Stimulated activated CD8-positive, alpha-beta memory T cell treated with anti-CD3 and anti-CD28 coated beads, Interleukin-15, amount 100 ng/mL, for 4 hours (primary cell): ENCODE data around the gene C9orf85.
A peak's percentile ranks its signal among the peaks of the same experiment; 100 is the strongest.
"Not testable (repeated sequence)": the region's sequence is repeated elsewhere in the genome, so short reads cannot be mapped to it uniquely, and the experiment has no call there.

Source experiments
- DNase-seq, 2 donors: peaks; one replicate each; pipeline ENCODE4 v3.0.0-alpha.2; 2020; ENCODE audit warnings: low read depth in 2 of 2

Gene C9orf85, protein sequence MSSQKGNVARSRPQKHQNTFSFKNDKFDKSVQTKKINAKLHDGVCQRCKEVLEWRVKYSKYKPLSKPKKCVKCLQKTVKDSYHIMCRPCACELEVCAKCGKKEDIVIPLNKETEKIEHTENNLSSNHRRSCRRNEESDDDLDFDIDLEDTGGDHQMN

DNA sequence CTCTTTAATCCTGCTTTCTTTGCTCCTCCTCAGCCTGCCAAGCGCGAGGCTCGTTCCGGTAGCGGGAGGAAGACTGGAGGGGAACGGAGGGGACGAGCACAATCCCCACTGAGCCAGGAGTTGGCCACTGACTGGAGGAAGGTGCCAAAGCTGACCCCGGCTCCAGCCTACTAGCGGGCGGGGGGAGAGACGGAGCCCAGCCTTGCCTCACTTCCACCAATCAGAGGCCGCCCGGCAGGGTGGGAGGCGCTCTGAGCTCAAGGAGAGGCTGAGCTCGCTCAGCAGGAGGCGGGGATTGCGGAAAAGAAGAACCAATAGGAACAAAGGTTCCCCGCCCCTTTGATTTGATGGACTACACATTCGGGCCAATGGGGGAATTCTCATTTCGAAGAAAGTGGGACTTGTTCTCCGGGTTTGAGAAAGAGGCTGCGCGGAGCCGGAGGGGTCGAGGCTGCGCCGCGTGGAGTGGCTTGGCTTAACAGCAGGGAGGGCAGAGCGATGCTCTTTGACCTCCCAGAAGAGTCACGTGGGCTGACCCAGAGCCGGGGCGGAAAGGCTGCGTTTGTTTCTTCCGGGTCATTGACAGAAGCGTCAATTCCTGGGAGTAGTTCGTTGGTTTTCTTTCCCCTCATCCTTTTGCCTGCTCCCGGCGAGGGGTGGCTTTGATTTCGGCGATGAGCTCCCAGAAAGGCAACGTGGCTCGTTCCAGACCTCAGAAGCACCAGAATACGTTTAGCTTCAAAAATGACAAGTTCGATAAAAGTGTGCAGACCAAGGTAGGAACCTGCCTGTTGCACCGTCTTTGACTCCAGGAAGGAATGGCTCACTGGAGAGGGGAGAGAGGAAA lies at the start of gene C9orf85, which contains the start of gene ABHD17B:
Gene C9orf85 (plus strand): TSS at position 579 of the 847 bp plus-strand sequence. CDS start 96 bp downstream, at position 675.
Gene ABHD17B (minus strand): TSS at position 133 of the 847 bp plus-strand sequence. CDS start 36,113 bp downstream, outside the sequence.
- peak; percentile 92 to 93 for DNase-seq

DNA sequence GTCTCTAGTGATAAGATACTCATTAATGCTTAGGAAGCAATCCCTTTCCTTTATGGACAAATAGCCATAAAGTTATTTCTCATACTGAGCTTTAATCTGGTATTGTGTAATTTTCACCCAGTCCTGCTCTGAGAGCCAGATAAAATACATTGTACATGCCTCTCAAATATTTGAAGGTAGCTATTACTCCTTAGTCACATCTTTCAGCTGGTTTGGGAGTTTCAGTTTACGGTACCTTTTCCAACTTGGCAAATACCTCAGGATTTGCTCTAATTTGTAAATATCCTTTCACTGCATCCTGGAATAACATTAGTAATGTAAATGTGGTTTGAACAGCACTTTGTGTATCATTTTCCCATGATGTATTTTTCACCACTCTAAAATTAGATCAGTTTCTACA lies 47.8 kb upstream of the C9orf85 start:
- no peak for DNase-seq

DNA sequence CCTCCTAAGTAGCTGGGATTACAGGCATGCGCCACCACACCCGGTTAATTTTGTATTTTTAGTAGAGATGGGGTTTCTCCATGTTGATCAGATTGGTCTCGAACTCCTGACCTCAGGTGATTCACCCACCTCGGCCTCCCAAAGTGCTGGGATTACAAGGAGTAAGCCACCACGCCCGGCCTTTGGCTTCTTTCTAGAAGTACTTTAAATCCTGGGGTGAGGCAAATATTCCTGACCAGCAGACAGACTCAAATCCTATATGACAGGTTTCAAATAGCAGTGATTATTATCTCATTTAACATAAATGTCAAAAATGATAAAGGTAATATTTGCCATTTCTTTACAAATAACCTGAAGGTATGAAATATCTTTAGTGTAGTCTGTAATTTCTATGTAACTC lies 36.1 kb upstream of the C9orf85 start:
- no peak for DNase-seq

DNA sequence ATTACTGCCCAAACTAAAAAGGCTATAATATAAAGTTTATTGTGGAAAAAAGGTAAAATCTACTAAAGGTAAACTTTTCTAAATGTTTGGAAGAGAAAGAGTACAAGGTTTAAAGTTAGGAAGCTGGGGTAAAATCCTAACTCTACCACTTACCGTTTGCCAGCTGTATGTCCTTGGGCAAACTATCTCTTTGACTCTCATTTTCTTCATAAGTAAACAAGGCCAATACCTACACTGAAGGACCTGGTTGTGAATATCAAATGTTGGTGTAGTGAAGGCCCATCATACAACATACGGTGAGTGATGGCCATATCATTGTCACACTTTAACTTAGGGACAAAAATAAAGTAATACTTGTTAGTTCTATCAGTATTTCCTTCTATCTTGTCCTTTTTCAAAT lies 35.3 kb upstream of the C9orf85 start:
- no peak for DNase-seq

DNA sequence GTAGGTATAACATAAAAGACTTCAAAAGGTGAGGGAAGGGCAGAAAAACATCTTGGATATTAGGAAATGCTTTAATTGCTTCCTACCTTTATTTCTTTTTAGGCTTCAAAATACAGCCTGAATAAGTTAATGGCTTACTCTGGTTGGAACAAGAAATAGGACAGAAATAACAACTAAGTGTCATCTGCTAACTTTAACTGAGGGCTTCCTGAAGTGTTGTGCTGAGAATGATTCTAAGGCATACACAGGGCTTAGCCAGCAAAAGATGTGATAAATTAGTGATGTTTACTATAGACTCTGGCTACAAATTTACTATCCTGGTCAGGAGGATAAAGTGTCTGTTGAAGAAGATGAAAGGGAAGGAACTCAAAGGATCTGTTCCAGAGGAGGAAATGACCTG lies 34.6 kb upstream of the C9orf85 start:
- no peak for DNase-seq

DNA sequence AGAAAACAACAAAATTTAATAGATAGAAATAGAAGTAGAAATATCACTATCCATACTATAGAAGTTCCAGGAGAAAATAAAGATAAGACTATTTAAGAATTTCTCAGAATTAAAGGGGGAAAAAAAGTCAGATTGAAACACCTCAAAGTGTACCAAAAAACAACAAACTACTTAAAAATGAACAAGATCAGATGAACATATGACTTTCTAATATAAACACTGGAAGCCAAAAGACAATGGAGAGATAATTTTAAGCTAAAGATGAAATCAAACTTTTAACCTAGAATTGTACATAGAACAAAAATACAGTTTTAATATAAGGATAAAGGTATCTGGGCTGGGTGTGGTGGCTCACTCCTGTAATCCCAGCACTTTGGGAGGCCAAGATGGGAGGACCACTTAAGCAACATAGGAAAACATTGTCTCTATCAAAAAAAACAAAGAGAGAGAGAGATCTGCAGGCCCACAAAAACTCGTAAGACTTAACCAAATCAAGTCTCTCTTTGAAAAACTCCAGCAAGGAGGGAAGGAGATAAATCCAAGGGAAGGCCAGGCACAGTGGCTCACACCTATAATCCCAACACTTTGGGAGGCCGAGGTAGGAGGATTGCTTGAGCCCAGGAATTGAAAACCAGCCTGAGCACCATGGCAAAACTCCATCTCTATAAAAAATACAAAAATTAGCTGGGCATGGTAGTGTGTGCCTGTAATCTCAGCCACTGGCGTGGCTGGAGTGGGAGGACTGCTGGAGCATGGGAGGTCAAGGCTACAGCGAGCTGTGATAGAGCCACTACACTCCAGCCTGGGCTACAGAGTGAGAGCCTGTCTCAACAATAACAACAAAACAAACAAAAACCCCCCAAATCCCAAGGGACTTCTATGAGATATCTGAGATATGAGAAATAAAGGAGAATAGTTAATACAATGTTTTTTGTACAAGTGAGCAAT lies 32.8 kb upstream of the C9orf85 start:
- DNase-seq, result no peak

DNA sequence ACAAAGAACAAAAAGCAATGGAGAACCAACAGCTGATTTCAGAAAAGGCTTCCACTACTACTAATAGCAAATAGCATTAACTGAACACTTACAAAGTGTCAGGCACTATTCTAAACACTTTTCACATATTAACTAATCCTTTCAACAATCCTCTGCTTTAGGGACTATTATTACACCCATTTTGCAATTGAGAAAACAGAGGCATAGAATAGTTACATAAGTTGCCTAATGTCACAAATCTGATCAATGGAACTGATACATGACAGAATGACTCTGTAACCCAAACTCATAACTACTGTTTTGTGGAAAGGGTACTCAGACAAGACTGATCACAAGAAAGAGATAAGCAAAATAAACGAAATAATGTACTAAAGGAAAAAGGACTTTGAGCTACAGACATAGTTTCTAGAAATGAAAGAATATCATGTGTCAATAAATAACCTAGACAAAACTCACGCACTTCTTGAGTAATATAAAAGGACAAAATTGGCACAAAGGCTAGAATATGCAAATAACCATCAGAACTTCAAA lies 31.7 kb upstream of the C9orf85 start:
- DNase-seq, result no peak

DNA sequence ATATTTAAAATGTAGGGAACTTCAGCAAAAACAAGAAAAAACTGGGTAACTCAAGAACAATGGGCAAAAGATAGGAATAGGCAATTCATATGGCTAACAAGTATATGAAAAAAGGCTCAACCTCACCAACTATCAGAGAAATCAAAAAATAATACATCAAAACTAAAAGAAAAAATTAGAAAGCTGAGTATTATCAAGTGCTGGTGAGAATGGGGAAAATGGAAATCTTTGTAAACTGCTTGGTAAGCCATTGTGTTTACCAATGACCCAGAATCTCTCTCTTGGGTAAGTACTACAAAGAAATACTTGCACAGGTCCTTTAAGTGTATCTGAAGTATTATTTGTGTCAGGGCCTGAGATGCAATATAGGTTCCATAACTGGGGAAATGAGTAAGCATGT lies 27.4 kb upstream of the C9orf85 start:
- DNase-seq, result no peak

DNA sequence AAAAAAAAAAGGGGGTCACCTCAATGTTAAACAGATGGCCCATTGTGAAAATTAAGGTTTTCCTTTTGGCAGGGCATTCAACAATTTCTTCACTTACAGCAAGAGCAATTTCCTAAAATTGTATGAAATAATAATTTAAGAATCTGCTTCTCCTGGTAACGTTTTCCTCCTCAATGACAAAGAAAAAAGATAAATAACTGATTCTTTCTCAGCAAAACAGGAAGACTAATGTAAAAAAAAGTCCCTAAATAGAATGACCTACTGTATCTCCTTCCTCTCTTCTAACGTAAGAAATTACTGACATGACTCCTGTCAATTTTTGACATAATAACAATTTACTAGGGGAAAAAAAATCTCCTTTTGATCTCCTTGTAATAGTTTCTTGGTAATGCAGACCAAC lies 26.0 kb upstream of the C9orf85 start:
- DNase-seq, result no peak

DNA sequence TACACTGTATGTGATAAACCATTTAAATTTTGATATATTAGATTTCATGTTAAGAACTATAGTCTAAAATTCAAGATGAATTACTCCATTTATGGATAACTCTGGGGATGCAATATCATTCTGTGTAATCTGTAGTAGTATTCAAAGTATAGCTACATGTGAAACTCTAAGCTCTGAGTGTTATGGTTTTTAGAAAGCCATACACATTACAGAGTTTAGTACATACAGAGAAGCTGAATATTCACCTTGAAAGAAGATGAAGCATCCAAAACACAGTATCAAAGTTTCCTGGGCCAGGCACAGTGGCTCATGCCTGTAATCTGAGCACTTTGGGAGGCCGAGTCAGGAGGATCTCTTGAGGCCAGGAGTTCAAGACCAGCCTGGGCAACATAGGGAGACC lies 25.4 kb upstream of the C9orf85 start:
- DNase-seq, result no peak

DNA sequence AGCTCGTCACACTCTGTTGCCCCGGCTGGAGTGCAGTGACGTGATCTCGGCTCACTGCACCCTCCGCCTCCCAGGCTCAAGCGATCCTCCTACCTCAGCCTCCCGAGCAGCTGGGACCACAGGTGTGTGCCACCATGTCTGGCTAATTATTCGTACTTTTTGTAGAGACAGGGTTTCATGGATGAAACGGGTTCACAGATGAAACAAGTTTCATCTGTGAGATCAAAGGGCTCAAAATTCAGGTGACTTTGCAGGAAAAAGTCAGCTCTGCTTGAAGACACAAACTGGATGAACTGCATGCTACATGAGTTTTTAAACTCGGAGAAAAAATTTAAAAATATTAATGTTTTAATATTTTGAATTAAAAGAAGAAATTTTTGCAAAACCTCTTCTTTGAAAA lies 24.9 kb upstream of the C9orf85 start:
- no peak for DNase-seq

DNA sequence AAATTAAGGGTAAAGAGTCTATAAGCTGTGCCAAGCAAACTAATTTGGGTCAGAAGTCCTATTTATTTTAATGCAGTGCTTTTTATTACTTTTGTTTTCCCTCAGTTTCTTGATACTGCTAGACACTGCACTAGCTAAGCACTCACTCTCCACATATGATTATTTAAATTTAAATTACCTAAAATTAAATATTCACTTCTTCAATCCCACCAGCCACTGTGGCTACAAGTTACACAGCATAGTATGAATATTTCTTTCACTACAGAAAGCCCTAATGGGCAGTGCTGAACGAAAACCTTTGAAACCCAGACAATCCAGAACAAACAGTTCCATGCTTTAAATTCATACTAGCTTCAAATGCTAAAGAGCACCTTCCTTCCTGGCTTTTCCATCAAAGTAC lies 24.1 kb upstream of the C9orf85 start:
- DNase-seq, result no peak

DNA sequence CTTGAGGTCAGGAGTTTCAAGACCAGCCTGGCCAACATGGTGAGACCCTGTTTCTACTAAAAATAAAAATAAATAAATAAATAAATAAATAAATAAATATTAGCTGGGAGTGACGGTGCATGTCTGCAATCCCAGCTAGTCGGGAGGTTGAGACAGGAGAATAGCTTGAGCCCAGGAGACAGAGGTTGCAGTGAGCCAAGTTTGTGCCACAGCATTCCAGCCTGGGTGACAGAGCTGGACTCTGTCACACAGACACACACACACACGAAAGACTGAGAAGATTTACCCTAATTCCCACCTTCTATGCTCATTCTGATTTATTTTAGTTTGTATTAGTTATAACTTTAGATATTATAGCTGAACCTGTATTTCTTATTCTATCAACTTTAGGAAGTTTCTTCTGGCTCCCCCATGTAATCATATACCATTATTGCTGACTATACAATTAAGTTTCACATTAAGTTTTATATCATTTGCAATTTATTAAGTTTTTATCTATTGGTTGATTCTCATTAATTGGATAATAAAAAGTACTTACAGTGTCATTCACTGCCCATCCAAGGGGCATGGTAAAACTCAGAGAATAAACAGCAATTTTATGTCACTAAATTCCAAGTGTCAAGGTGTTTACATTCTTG lies 21.3 kb upstream of the C9orf85 start:
- DNase-seq, result no peak

DNA sequence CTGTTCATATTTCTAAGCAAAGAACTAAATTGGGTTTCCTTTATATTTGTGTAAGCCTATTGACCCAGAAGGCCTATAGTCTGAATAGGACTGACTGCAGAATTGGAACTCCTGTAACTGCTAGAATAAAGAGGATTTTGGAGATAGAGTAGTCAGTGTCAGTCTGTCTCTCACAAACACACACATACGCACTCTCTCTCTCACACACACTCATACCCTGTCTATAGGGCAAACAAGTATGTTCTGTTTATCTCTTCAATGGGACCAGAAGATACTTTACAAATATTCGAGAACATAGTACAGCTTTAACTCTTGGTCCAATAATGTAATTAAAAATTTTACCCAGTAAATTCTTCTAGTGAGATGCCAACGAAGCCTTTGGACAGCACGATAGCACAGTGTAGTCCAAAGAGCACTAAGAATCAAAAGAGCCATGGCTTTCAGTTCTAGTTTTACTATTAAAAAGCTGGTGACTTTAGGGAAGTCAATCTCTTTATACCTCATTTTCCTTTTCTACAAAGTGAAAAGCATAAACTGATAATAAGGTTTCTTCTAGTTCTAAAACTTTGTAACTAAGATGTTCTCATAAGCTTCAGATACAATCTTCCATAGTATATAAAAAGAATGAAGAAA lies 19.8 kb upstream of the C9orf85 start:
- DNase-seq, result no peak

DNA sequence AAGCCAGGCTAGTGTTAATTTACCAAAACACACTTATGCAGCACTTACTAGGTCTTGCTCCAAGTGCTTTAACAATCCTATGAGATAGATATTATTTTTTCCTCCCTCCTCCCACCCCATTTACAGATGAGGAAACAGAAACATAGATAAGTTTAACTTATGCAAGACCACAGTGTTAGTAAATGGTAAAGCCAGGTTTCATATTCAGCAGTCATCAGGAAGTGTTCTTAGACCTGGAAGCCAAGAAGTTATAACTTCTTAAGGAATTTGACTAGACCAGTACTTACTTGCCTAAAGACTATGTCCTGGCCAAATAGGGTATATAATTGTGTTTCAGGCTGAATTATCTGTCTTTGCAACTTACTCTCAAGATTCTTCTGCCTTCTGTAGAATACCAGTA lies 16.3 kb upstream of the C9orf85 start:
- DNase-seq, result no peak

DNA sequence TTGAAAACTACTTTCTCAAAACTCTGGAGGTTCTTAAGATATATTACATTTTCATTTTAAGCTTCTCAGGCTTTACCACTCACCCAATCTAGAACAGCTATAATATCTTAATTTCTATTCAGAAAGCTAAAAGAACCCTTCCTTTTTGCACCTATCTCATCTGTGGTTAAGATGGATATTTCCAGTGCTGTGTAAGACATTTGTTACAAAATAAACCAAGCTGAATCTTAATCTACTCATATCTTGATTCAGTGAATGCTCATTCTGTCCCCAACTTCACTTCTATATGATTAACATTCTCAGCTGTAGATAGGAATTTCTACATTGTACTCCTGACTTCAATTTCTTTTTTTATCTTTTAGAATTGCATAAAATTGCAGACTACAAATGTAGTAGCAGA lies 15.5 kb upstream of the C9orf85 start:
- no peak for DNase-seq

DNA sequence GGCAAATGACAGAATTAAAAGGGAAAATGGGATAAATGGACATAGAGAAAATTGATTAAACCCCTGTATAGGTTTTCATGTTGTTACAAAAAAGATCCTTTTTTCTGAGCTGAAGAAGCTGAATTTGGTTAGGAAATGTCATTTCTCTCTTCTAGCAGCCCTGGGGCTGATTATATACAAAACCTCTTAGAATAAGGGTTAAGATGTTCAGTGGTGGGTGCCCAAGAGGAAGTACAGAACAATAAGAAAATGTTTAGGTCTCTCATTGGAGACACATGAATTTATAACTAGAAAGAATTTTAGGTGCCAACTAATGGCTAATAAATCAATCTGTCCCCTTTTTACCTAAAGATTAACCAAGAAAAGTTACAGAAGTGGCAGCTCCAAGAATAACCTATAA lies 14.7 kb upstream of the C9orf85 start:
- DNase-seq, result no peak

DNA sequence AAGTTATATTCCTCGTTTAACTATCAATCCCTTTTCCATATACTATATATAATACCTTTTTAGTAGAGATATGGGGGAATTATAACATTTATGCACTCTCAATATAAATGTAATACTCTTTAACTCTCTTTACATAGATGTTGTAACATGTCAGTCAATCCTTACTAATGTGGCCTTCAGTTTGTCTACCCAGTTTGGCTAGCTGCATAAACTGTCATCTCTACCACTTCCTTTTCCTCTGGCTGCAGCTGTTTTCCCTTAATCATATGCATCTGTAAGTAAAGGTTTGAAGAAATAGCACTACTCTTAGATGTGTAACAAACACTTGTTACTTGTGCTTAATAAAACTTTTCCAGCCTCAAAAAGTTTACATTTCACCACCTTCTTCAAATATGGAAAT lies 13.9 kb upstream of the C9orf85 start:
- DNase-seq, result no peak

DNA sequence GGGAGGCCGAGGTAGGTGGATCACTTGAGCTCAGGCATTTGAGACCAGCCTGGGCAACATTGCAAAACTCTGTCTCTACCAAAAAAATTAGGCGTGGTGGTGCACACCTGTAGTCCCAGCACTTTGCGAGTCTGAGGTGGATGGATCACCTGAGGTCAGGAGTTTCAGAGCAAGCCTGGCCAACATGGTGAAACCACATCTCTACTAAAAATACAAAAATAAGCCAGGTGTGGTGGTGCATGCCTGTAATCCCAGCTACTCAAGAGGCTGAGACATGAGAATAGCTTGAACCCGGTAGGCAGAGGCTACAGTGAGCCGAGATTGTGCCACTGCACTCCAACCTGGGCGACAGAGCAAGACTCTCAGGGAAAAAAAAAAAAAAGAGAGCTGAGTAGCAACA lies 12.7 kb upstream of the C9orf85 start:
- DNase-seq, result not testable (repeated sequence)

DNA sequence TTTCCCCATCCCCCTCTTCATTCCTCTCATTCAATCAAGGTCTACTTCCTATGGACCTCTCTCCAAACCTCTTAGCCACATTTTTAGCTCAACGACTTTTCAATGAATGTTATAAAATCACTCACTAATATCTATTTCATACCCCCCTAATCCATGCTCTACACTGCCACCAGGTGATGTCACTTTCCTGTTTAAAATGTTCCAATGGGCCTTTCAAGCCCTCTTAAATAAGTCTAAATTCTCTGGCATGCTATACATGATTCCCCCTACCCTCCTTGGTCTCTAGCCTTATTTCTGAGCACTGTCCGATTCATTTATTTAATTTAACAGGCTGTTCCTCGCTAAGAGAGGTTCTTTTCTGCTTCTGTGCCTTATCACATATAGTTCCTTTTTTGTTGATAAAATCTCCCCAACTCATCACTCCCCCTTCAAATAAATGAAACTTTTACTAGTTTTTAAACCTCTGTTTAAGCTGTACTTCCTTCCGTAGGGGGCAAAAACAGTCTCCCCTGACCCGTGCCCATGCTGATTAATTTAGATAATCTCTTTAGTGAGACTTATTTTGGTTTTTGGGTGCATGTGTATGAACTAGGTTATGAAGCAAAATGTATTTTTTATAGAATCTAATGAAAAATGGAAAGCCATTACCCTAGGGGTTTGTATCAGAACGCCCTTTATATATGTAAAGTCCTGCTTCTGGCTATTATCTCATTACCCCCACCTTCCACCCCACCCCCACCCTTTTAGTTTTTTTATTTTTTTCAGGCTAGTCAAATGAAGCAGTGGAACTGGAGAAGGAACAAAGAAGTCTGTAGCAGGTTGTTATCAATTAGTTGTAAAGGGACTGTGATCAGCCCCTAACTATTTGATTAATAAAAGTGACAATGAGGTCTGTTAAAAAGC lies 9.5 kb upstream of the C9orf85 start:
- DNase-seq, result no peak
